Tibial artery (tissue), 4 donors: Measurements from ENCODE around the gene TRMT1.
A peak's percentile ranks its signal among the peaks of the same experiment; 100 is the strongest.

Experiments used
- DNase-seq, 2 donors: peaks; one replicate each; pipeline ENCODE4 v3.0.0-alpha.2; 2019
- H3K27ac ChIP-seq, 2 donors: fragments of 200-600 bp; sonication (generic) in 1 of 2; 1 replicate in 1 of 2; 2 replicates in 1 of 2; pipeline ENCODE4 v1.5.1; 2018 to 2019; ENCODE audit warnings: mild to moderate bottlenecking in 1 of 2
- H3K27me3 ChIP-seq, 2 donors: fragments of 200-600 bp; sonication (generic) in 1 of 2; one replicate each; pipeline versions ENCODE4 v1.5.1 to v1.6.0; 2016 to 2019
- H3K36me3 ChIP-seq, 3 donors: fragments of 200-600 bp; sonication (generic) in 2 of 3; one replicate each; pipeline ENCODE4 v1.5.1; 2016 to 2019; ENCODE audit warnings: mild to moderate bottlenecking in 2 of 3
- H3K4me1 ChIP-seq, 4 donors: fragments of 200-600 bp; sonication (generic) in 2 of 4; 1 replicate in 3 of 4; 2 replicates in 1 of 4; pipeline ENCODE4 v1.5.1; 2016 to 2019
- H3K4me3 ChIP-seq, 2 donors: fragments of 200-600 bp; sonication (generic) in 1 of 2; 1 replicate in 1 of 2; 2 replicates in 1 of 2; pipeline ENCODE4 v1.5.1; 2018 to 2019; ENCODE audit warnings: mild to moderate bottlenecking in 2 of 2
- H3K9me3 ChIP-seq, 3 donors: fragments of 200-600 bp; sonication (generic) in 1 of 3; one replicate each; pipeline ENCODE4 v1.5.1; 2016 to 2019
- CTCF ChIP-seq, 2 experiments: fragments of 200-600 bp in 1 of 2; fragments of 450-650 bp in 1 of 2; IDR thresholded peaks; one replicate each; pipeline ENCODE4 v1.5.1; 2017 to 2019; ENCODE audit warnings: antibody characterized with exemption in 2 of 2, mild to moderate bottlenecking in 1 of 2, moderate library complexity in 1 of 2
- intact Hi-C: fragments of 100-400 bp; cut with DNase I; formaldehyde crosslinking; loops from one replicate; pipeline ENCODE4 v1.15.0; 2023; ENCODE audit warnings: low total_unique reads

The TRMT1 gene

GRCh38 chr19:13079542-13079986 is 37.0 kb downstream of the TRMT1 start:
- H3K4me3 ChIP-seq, result no peak overlapping the region
- DNase-seq, result no peak

GRCh38 chr19:13078897-13079541 is 37.5 kb downstream of the TRMT1 start:
- peaks cover 7 to 82% (median 62%) of the 10 kb centered on the region in 4 donors for H3K4me1 ChIP-seq
- intact Hi-C loops, result no loop called here
- H3K27ac ChIP-seq, result peak overlapping the region; percentile 79 to 83
- H3K27me3 ChIP-seq, result no peaks in the 10 kb centered on the region
- H3K36me3 ChIP-seq, result peaks cover 15 to 87% (median 15%) of the 10 kb centered on the region in 3 donors
- no peak overlapping the region for H3K4me3 ChIP-seq
- TF ChIP-seq CTCF (IDR thresholded peaks at IDR 0.05), result no peak
- DNase-seq, result no peak
- no peaks in the 10 kb centered on the region for H3K9me3 ChIP-seq

More at GRCh38 chr19:13079542-13079986, 37.0 kb downstream of the TRMT1 start:
- Histone ChIP-seq H3K27ac (peak overlapping the region; percentile 79 to 83), H3K27me3 (no peaks in the 10 kb centered on the region), H3K4me1 (peaks cover 7 to 81% (median 60%) of the 10 kb centered on the region in 4 donors), H3K36me3 (peaks cover 9 to 87% (median 14%) of the 10 kb centered on the region in 3 donors), H3K9me3 (no peaks in the 10 kb centered on the region)
- no peak for TF ChIP-seq CTCF (IDR thresholded peaks at IDR 0.05)
- intact Hi-C loops, result no loop called here

- TF ChIP-seq CTCF (IDR thresholded peaks at IDR 0.05), result no peak
- peaks cover 7 to 84% (median 64%) of the 10 kb centered on the region in 4 donors for H3K4me1 ChIP-seq
- H3K4me3 ChIP-seq, result no peak overlapping the region
- H3K9me3 ChIP-seq, result no peaks in the 10 kb centered on the region
- peak overlapping the region; percentile 79 to 83 for H3K27ac ChIP-seq
- DNase-seq, result no peak
- H3K36me3 ChIP-seq, result peaks cover 14 to 87% (median 21%) of the 10 kb centered on the region in 3 donors
- H3K27me3 ChIP-seq, result no peaks in the 10 kb centered on the region
- intact Hi-C loops, result no loop called here
Measured at GRCh38 chr19:13078381-13078780, 38.2 kb downstream of the TRMT1 start.

- Histone ChIP-seq H3K4me3 (no peak overlapping the region), H3K4me1 (peaks cover 7 to 83% (median 57%) of the 10 kb centered on the region in 4 donors), H3K27ac (peak overlapping the region; percentile 79 to 83), H3K9me3 (no peaks in the 10 kb centered on the region), H3K36me3 (peaks cover 14 to 83% (median 21%) of the 10 kb centered on the region in 3 donors), H3K27me3 (no peaks in the 10 kb centered on the region)
- intact Hi-C loops, result no loop called here
- DNase-seq, result no peak
- no peak for TF ChIP-seq CTCF (IDR thresholded peaks at IDR 0.05)
Measured at GRCh38 chr19:13077240-13077639, 39.3 kb downstream of the TRMT1 start.

- H3K4me3 ChIP-seq, result no peak overlapping the region
- H3K4me1 ChIP-seq, result peaks cover 7 to 83% (median 55%) of the 10 kb centered on the region in 4 donors
- no peaks in the 10 kb centered on the region for H3K27me3 ChIP-seq
- TF ChIP-seq CTCF (IDR thresholded peaks at IDR 0.05), result no peak
- H3K9me3 ChIP-seq, result no peaks in the 10 kb centered on the region
- H3K36me3 ChIP-seq, result peaks cover 14 to 78% (median 21%) of the 10 kb centered on the region in 3 donors
- H3K27ac ChIP-seq, result peak overlapping the region; percentile 79 to 83
- intact Hi-C loops, result no loop called here
- DNase-seq, result no peak
Measured at GRCh38 chr19:13076787-13077186, 39.8 kb downstream of the TRMT1 start.
